ENCODE measurements around the gene GNG12. TPM values are rescaled to one million over a fixed set of nuclear protein-coding genes. Genes with fewer than 3 reads are reported as not detected.

Gene GNG12
- total RNA-seq, 1 experiment from 2014 or later: 66.1 TPM

- intact Hi-C loops (cut with micrococcal nuclease): no loop called here
- Histone ChIP-seq H3K27ac (ENCODE audit: low read length) (no peak overlapping the region), H3K4me2 (ENCODE audit: low read length) (no peak overlapping the region), H3K4me1 (ENCODE audit: insufficient read depth, low read length) (peaks cover 27% of the 10 kb centered on the region), H3K9ac (ENCODE audit: low read length) (no peak overlapping the region), H3K79me2 (ENCODE audit: low read length) (no peaks in the 10 kb centered on the region), H2AFZ (ENCODE audit: low read length) (no peak overlapping the region), H3K36me3 (ENCODE audit: low read depth, low read length) (no peaks in the 10 kb centered on the region), H4K20me1 (ENCODE audit: low read length) (no peaks in the 10 kb centered on the region), H3K27me3 (ENCODE audit: low read length) (no peaks in the 10 kb centered on the region), H3K4me3 (ENCODE audit: low read length) (no peak overlapping the region), H3K9me3 (ENCODE audit: low read length) (no peaks in the 10 kb centered on the region), H3K9me2 (replicated peaks; ENCODE audit: low read length) (no peaks in the 10 kb centered on the region), H3F3A (ENCODE audit: low read length, unreplicated experiment) (no peaks in the 10 kb centered on the region)
- no TSS peak for BruUV-seq (replicated peaks)
- POLR2A ChIA-PET (ENCODE audit: unreplicated experiment): no interaction called here
- TF ChIP-seq EZH2phosphoT487 (IDR thresholded peaks at IDR 0.05; ENCODE audit: borderline replicate concordance, low read length): no peak
- TF ChIP-seq EZH2 (IDR thresholded peaks at IDR 0.05; ENCODE audit: low read length, unreplicated experiment): no peak
- TF ChIP-seq CTCF (conservative IDR thresholded peaks at IDR 0.05; ENCODE audit: low read depth, low read length): no peak
- CTCF ChIA-PET: interaction anchor here (0.6 to 0.8 kb wide), 2 partner anchors 117 to 145 kb away, joined by 3 to 4 read pairs; no protein-coding TSS in a partner anchor
- DNase-seq: no peak
- no peak for ATAC-seq
These were observed 156.3 kb downstream of the GNG12 start for GRCh38 chr1:67676946-67677345.

GRCh38 chr1:67676287-67676686, 157.0 kb downstream of the GNG12 start:
- Histone ChIP-seq H3K27me3 (ENCODE audit: low read length) (no peaks in the 10 kb centered on the region), H3K4me1 (ENCODE audit: insufficient read depth, low read length) (peaks cover 25% of the 10 kb centered on the region), H3K9me3 (ENCODE audit: low read length) (no peaks in the 10 kb centered on the region), H3K27ac (ENCODE audit: low read length) (no peak overlapping the region), H4K20me1 (ENCODE audit: low read length) (no peaks in the 10 kb centered on the region), H3K4me3 (ENCODE audit: low read length) (no peak overlapping the region), H3F3A (ENCODE audit: low read length, unreplicated experiment) (no peaks in the 10 kb centered on the region), H3K9ac (ENCODE audit: low read length) (no peak overlapping the region), H2AFZ (ENCODE audit: low read length) (no peak overlapping the region), H3K9me2 (replicated peaks; ENCODE audit: low read length) (no peaks in the 10 kb centered on the region), H3K36me3 (ENCODE audit: low read depth, low read length) (no peaks in the 10 kb centered on the region), H3K4me2 (ENCODE audit: low read length) (no peak overlapping the region), H3K79me2 (ENCODE audit: low read length) (no peaks in the 10 kb centered on the region)
- DNase-seq (no peak), ATAC-seq (no peak)
- ChIA-PET CTCF (interaction anchor here (0.8 kb wide), 1 partner anchor 144 kb away, joined by 4 read pairs; no protein-coding TSS in a partner anchor), POLR2A (ENCODE audit: unreplicated experiment) (no interaction called here)
- no TSS peak for BruUV-seq (replicated peaks)
- TF ChIP-seq EZH2phosphoT487 (IDR thresholded peaks at IDR 0.05; ENCODE audit: borderline replicate concordance, low read length) (no peak), CTCF (conservative IDR thresholded peaks at IDR 0.05; ENCODE audit: low read depth, low read length) (no peak), EZH2 (IDR thresholded peaks at IDR 0.05; ENCODE audit: low read length, unreplicated experiment) (no peak)
- intact Hi-C loops (cut with micrococcal nuclease): no loop called here

- intact Hi-C loops (cut with micrococcal nuclease): no loop called here
- Histone ChIP-seq H3K36me3 (ENCODE audit: low read depth, low read length) (no peaks in the 10 kb centered on the region), H3K4me2 (ENCODE audit: low read length) (no peak overlapping the region), H3K27me3 (ENCODE audit: low read length) (no peaks in the 10 kb centered on the region), H3K9me3 (ENCODE audit: low read length) (no peaks in the 10 kb centered on the region), H4K20me1 (ENCODE audit: low read length) (no peaks in the 10 kb centered on the region), H3F3A (ENCODE audit: low read length, unreplicated experiment) (no peaks in the 10 kb centered on the region), H3K4me1 (ENCODE audit: insufficient read depth, low read length) (peaks cover 25% of the 10 kb centered on the region), H3K9ac (ENCODE audit: low read length) (no peak overlapping the region), H3K4me3 (ENCODE audit: low read length) (no peak overlapping the region), H3K79me2 (ENCODE audit: low read length) (no peaks in the 10 kb centered on the region), H3K9me2 (replicated peaks; ENCODE audit: low read length) (no peaks in the 10 kb centered on the region), H3K27ac (ENCODE audit: low read length) (no peak overlapping the region), H2AFZ (ENCODE audit: low read length) (no peak overlapping the region)
- ATAC-seq (no peak), DNase-seq (no peak)
- ChIA-PET CTCF (no interaction called here), POLR2A (ENCODE audit: unreplicated experiment) (no interaction called here)
- no TSS peak for BruUV-seq (replicated peaks)
- TF ChIP-seq EZH2phosphoT487 (IDR thresholded peaks at IDR 0.05; ENCODE audit: borderline replicate concordance, low read length): no peak
- no peak for TF ChIP-seq EZH2 (IDR thresholded peaks at IDR 0.05; ENCODE audit: low read length, unreplicated experiment)
- no peak for TF ChIP-seq CTCF (conservative IDR thresholded peaks at IDR 0.05; ENCODE audit: low read depth, low read length)
These were observed 157.5 kb downstream of the GNG12 start for GRCh38 chr1:67675800-67676199.
